Mesothelial cell of epicardium (in vitro differentiated cells): ENCODE measurements around the gene ARVCF. TPM values are rescaled to one million over a fixed set of nuclear protein-coding genes. Genes with fewer than 3 reads are reported as not detected.

Experiments used
- DNase-seq, 2 experiments: peaks; one replicate each; pipeline ENCODE4 v3.0.0; 2021; ENCODE audit warnings: low spot score in 2 of 2; ENCODE audit not compliant: unreplicated experiment in 2 of 2
- H3K27ac Mint-ChIP-seq: 2 replicates; pipeline ENCODE4 v1.8.0; 2021; ENCODE audit warnings: mixed read lengths
- H3K27me3 Mint-ChIP-seq: 2 replicates; pipeline ENCODE4 v1.8.0; 2021; ENCODE audit warnings: low read depth, mixed read lengths
- H3K36me3 Mint-ChIP-seq: 2 replicates; pipeline ENCODE4 v1.8.0; 2021; ENCODE audit warnings: mixed read lengths
- H3K4me1 Mint-ChIP-seq: 2 replicates; pipeline ENCODE4 v1.8.0; 2021; ENCODE audit warnings: mixed read lengths
- H3K4me3 Mint-ChIP-seq: 2 replicates; pipeline ENCODE4 v1.8.0; 2021; ENCODE audit warnings: mild to moderate bottlenecking, moderate library complexity, mixed read lengths
- H3K9me3 Mint-ChIP-seq: 2 replicates; pipeline ENCODE4 v1.8.0; 2021; ENCODE audit warnings: mixed read lengths
- CTCF ChIP-seq: fragments of 200-600 bp; sonication (generic); IDR thresholded peaks from one replicate; pipeline ENCODE4 v1.5.0; 2021; ENCODE audit warnings: antibody characterized with exemption; ENCODE audit not compliant: unreplicated experiment
- total RNA-seq: library from RNA; stranded (reverse); gene quantifications from 3 replicates; pipeline ENCODE4 v1.2.1, GENCODE V29; 2021

ARVCF gene
- total RNA-seq, 1 donor from 2014 or later: 41.2 TPM

GRCh38 chr22:19974268-19974861 lies 42.3 kb downstream of the ARVCF start:
- no peak for DNase-seq
- peaks cover 3% of the 10 kb centered on the region for H3K4me1 Mint-ChIP-seq
- no peak overlapping the region for H3K27ac Mint-ChIP-seq
- no peaks in the 10 kb centered on the region for H3K9me3 Mint-ChIP-seq
- H3K4me3 Mint-ChIP-seq: no peak overlapping the region
- H3K36me3 Mint-ChIP-seq: peaks cover 11% of the 10 kb centered on the region
- no peak for TF ChIP-seq CTCF
- H3K27me3 Mint-ChIP-seq: no peaks in the 10 kb centered on the region

- Mint-ChIP-seq H3K36me3 (peaks cover 8% of the 10 kb centered on the region), H3K4me3 (no peak overlapping the region)
Measured at GRCh38 chr22:19973551-19974267, 42.9 kb downstream of the ARVCF start.

GRCh38 chr22:19972652-19973550 lies 43.7 kb downstream of the ARVCF start:
- no peak for DNase-seq
- Mint-ChIP-seq H3K27me3 (no peaks in the 10 kb centered on the region), H3K4me3 (no peak overlapping the region), H3K4me1 (peaks cover 3% of the 10 kb centered on the region), H3K9me3 (no peaks in the 10 kb centered on the region), H3K36me3 (peaks cover 8% of the 10 kb centered on the region), H3K27ac (no peak overlapping the region)
- no peak for TF ChIP-seq CTCF

More at GRCh38 chr22:19973551-19974267, 42.9 kb downstream of the ARVCF start:
- Mint-ChIP-seq H3K27ac (no peak overlapping the region), H3K4me1 (peaks cover 3% of the 10 kb centered on the region), H3K9me3 (no peaks in the 10 kb centered on the region), H3K27me3 (no peaks in the 10 kb centered on the region)
- no peak for TF ChIP-seq CTCF
- DNase-seq: no peak

GRCh38 chr22:19972251-19972650 lies 44.4 kb downstream of the ARVCF start:
- DNase-seq: no peak
- Mint-ChIP-seq H3K4me1 (peaks cover 3% of the 10 kb centered on the region), H3K9me3 (no peaks in the 10 kb centered on the region), H3K36me3 (peaks cover 10% of the 10 kb centered on the region), H3K27me3 (no peaks in the 10 kb centered on the region), H3K4me3 (no peak overlapping the region), H3K27ac (no peak overlapping the region)
- TF ChIP-seq CTCF: no peak

GRCh38 chr22:19971276-19972124 lies 45.1 kb downstream of the ARVCF start:
- H3K9me3 Mint-ChIP-seq: no peaks in the 10 kb centered on the region
- H3K4me1 Mint-ChIP-seq: peaks cover 3% of the 10 kb centered on the region
- H3K27me3 Mint-ChIP-seq: no peaks in the 10 kb centered on the region
- DNase-seq: no peak
- peaks cover 17% of the 10 kb centered on the region for H3K36me3 Mint-ChIP-seq
- no peak for TF ChIP-seq CTCF
- no peak overlapping the region for H3K27ac Mint-ChIP-seq
- H3K4me3 Mint-ChIP-seq: no peak overlapping the region
